K562 (cell line): Measurements from ENCODE around the gene PICK1. TPM values are rescaled to one million over a fixed set of nuclear protein-coding genes. Genes with fewer than 3 reads are reported as not detected.

Source experiments
- ATAC-seq: fragments of 200-7000 bp; cut with Tn5 transposase; 3 replicates; pipeline ENCODE4 v1.9.1; 2020; ENCODE audit warnings: moderate library complexity
- BruUV-seq: library from RNA; stranded (reverse); fragments of 400-500 nt; replicated peaks from 2 replicates; lab custom pipeline; 2021; lab: Mats Ljungman, UMichigan
- CTCF ChIA-PET: fragments of 300-600 bp; formaldehyde crosslinking; extraction: SDS; loops from one replicate; lab custom pipeline; 2021; ENCODE audit warnings: low intra/inter-chr PET ratio; lab: Yijun Ruan, JAX
- POLR2A ChIA-PET: fragments of 300-600, 350-650 bp; sonication (Branson Sonifier 250); formaldehyde crosslinking; extraction: SDS; loops from one replicate; lab custom pipeline; 2021; ENCODE audit warnings: antibody characterized with exemption, inconsistent platforms; lab: Yijun Ruan, JAX
- DNase-seq, 4 experiments: peaks; one replicate each; pipeline versions ENCODE4 v3.0.0 to v3.0.0-alpha.2; 2011 to 2018; ENCODE audit warnings: low spot score in 3 of 4, mixed read lengths in 3 of 4; ENCODE audit errors: extremely low read depth in 1 of 4
- FAIRE-seq: peaks from 2 replicates; lab custom pipeline; 2011; peaks lifted over from hg19 to GRCh38; lab: Jason Lieb, UNC
- H2AFZ ChIP-seq: 2 replicates; pipeline ENCODE4 v1.6.0; 2011; ENCODE audit warnings: low read depth, low read length, control low read depth, inconsistent platforms
- H3K27ac ChIP-seq: fragments of 200-600 bp; 3 replicates; pipeline ENCODE4 v1.8.0; 2011; ENCODE audit warnings: low read depth, mild to moderate bottlenecking, control low read depth, inconsistent platforms, low read length, moderate library complexity, mixed read lengths; ENCODE audit errors: extremely low read depth
- H3K27me3 ChIP-seq, 2 experiments: fragments of 300-600 bp in 1 of 2; 2 replicates in 1 of 2; 3 replicates in 1 of 2; pipeline versions ENCODE4 v1.6.0 to v1.8.0; 2011; ENCODE audit warnings: inconsistent platforms in 2 of 2, low read length in 2 of 2, mild to moderate bottlenecking in 1 of 2, mixed read lengths in 1 of 2, moderate library complexity in 1 of 2; ENCODE audit not compliant: control insufficient read depth in 2 of 2, insufficient read depth in 2 of 2
- H3K36me3 ChIP-seq: fragments of 300-600 bp; 3 replicates; pipeline ENCODE4 v1.8.0; 2011; ENCODE audit warnings: mild to moderate bottlenecking, low read length, inconsistent platforms; ENCODE audit not compliant: control insufficient read depth, insufficient read depth
- H3K4me1 ChIP-seq, 2 experiments: fragments of 200-600 bp in 1 of 2; replicated peaks in 1 of 2; 2 replicates in 1 of 2; 3 replicates in 1 of 2; pipeline versions ENCODE4 v1.5.1 to v1.8.0; 2011; ENCODE audit warnings: inconsistent platforms in 2 of 2, low read length in 2 of 2, mild to moderate bottlenecking in 1 of 2, mixed read lengths in 1 of 2, moderate library complexity in 1 of 2; ENCODE audit not compliant: control insufficient read depth in 2 of 2, insufficient read depth in 2 of 2
- H3K4me2 ChIP-seq: 2 replicates; pipeline ENCODE4 v1.6.1; 2011; ENCODE audit warnings: low read length, control low read depth, inconsistent platforms, mixed read lengths; ENCODE audit not compliant: insufficient read depth
- H3K4me3 ChIP-seq: fragments of 200-600 bp; sonication (generic), shearing (Covaris generic); 2 replicates; pipeline ENCODE4 v1.5.1; 2016; ENCODE audit warnings: control low read depth, inconsistent platforms
- H3K79me2 ChIP-seq: fragments of 200-600 bp; 3 replicates; pipeline ENCODE4 v1.8.0; 2011; ENCODE audit warnings: low read length, inconsistent platforms; ENCODE audit not compliant: control insufficient read depth, insufficient read depth
- H3K9ac ChIP-seq, 2 experiments: 2 replicates each; pipeline versions ENCODE4 v1.6.0 to v1.6.1; 2011; ENCODE audit warnings: low read depth in 2 of 2, low read length in 2 of 2, control low read depth in 1 of 2, inconsistent platforms in 1 of 2, mild to moderate bottlenecking in 1 of 2, mixed read lengths in 1 of 2; ENCODE audit not compliant: insufficient read depth in 1 of 2
- H3K9me1 ChIP-seq: one replicate; pipeline ENCODE4 v1.6.0; 2011; ENCODE audit warnings: inconsistent platforms, mild to moderate bottlenecking, low read length, moderate library complexity; ENCODE audit not compliant: control insufficient read depth, insufficient read depth
- H3K9me3 ChIP-seq: replicated peaks from 2 replicates; pipeline ENCODE4 v1.5.1; 2011; ENCODE audit warnings: low read depth, low read length, inconsistent platforms; ENCODE audit not compliant: control insufficient read depth, insufficient read depth
- H4K20me1 ChIP-seq: replicated peaks from 2 replicates; pipeline ENCODE4 v1.6.1; 2011; ENCODE audit warnings: low read length, inconsistent platforms, mixed read lengths; ENCODE audit not compliant: control insufficient read depth, insufficient read depth
- CGGBP1 ChIP-seq: fragments of 250-450 bp; sonication (Bioruptor Pico); IDR thresholded peaks from 2 replicates; pipeline ENCODE4 v1.9.0; 2021; ENCODE audit warnings: mild to moderate bottlenecking
- GMEB1 ChIP-seq: fragments of 250-450 bp; sonication (Bioruptor Pico); IDR thresholded peaks from 2 replicates; pipeline ENCODE4 v1.4.0; 2020; ENCODE audit warnings: mild to moderate bottlenecking
- HMGN3 ChIP-seq: IDR thresholded peaks from 2 replicates; pipeline ENCODE4 v1.6.1; 2011; ENCODE audit warnings: borderline replicate concordance, low read depth, mild to moderate bottlenecking, mixed read lengths, low read length; ENCODE audit not compliant: insufficient read length; ENCODE audit errors: extremely low read depth
- HNRNPLL ChIP-seq: fragments of 200-400 bp; formaldehyde crosslinking; IDR thresholded peaks from 2 replicates; pipeline ENCODE4 v1.6.1; 2017; ENCODE audit warnings: low read length, low read depth, mild to moderate bottlenecking; ENCODE audit not compliant: poor library complexity, severe bottlenecking
- MXD1 ChIP-seq: fragments of 250-450 bp; sonication (Bioruptor Pico); IDR thresholded peaks from 2 replicates; pipeline ENCODE4 v1.8.0; 2021; ENCODE audit warnings: borderline replicate concordance, mild to moderate bottlenecking, moderate library complexity; ENCODE audit not compliant: poor library complexity, severe bottlenecking
- NCOA4 ChIP-seq: fragments of 450-650 bp; IDR thresholded peaks from 2 replicates; pipeline ENCODE4 v1.6.1; 2018; ENCODE audit warnings: mild to moderate bottlenecking; ENCODE audit not compliant: partially characterized antibody
- NRF1 ChIP-seq, 2 experiments: fragments of 450-650 bp; IDR thresholded peaks in 1 of 2; conservative IDR thresholded peaks in 1 of 2; 2 replicates each; pipeline ENCODE4 v1.6.1; 2014; ENCODE audit warnings: mild to moderate bottlenecking in 2 of 2
- POLR2G ChIP-seq: fragments of 200-400 bp; formaldehyde crosslinking; IDR thresholded peaks from 2 replicates; pipeline ENCODE4 v1.6.1; 2017; ENCODE audit warnings: low read depth, mild to moderate bottlenecking, antibody characterized with exemption, low read length, moderate library complexity
- SFPQ ChIP-seq: fragments of 200-400 bp; formaldehyde crosslinking; IDR thresholded peaks from 2 replicates; pipeline ENCODE4 v1.6.1; 2017; ENCODE audit warnings: mild to moderate bottlenecking, low read depth, low read length, moderate library complexity
- ZNF668 ChIP-seq: fragments of 250-450 bp; sonication (Bioruptor Pico); IDR thresholded peaks from 2 replicates; pipeline ENCODE4 v1.8.0; 2022; ENCODE audit warnings: mild to moderate bottlenecking, inconsistent platforms
- WGBS: fragments of 100-300 bp; shearing (Covaris generic); methylation state at CpG from one replicate; pipeline ENCODE4 v1.1.6; 2016; ENCODE audit warnings: low coverage, mixed read lengths; ENCODE audit not compliant: insufficient coverage; ENCODE audit errors: missing lambda C conversion rate; 5-methylcytosine and 5-hydroxymethylcytosine counted together
- in situ Hi-C: fragments of 300-500 bp; cut with MboI; formaldehyde crosslinking; loops from 4 replicates; pipeline ENCODE4 v1.15.0; 2018; ENCODE audit warnings: inconsistent platforms, mixed read lengths
- intact Hi-C: fragments of 100-400 bp; cut with micrococcal nuclease; formaldehyde crosslinking; loops from 2 replicates; pipeline ENCODE4 v1.14.2; 2022
- polyA plus RNA-seq, 8 experiments: library from polyadenylated mRNA; depleted of rRNA in 4 of 8; stranded (reverse) in 5 of 8; unstranded in 3 of 8; fragments of >200 nt; fragmentation: Nextera tagmentation in 2 of 8; fragmentation: Illumina TruSeq in 1 of 8; extraction: Ambion mirVana in 2 of 8; extraction: Trizol in 1 of 8; gene quantifications; 2 replicates each; pipeline versions ENCODE4 v1.2.1 to v1.2.3, GENCODE V29; 2011 to 2014; ENCODE audit warnings: inconsistent platforms in 1 of 8, missing spikeins in 1 of 8
- total RNA-seq, 7 experiments: library from RNA; depleted of rRNA in 6 of 7; stranded (reverse); fragments of >200 nt in 6 of 7; fragmentation: Illumina TruSeq in 2 of 7; extraction: Trizol in 2 of 7; gene quantifications; 2 replicates each; pipeline versions ENCODE4 v1.2.1 to v1.2.3, GENCODE V29; 2011 to 2021; ENCODE audit warnings: low replicate concordance in 1 of 7

PICK1 gene
- total and polyA plus RNA-seq, 9 of the 15 experiments (the other 6 are each of a cell fraction or from before 2014, with no cell fraction given) = 0.06 to 11.0 (median 7.9) TPM; not detected in 1

GRCh38 chr22:38110863-38111852 is 54.0 kb downstream of the PICK1 start:
- in situ Hi-C loops = no loop called here
- TF ChIP-seq NRF1 (conservative IDR thresholded peaks at IDR 0.05 in 1 of 2, IDR thresholded peaks at IDR 0.05 in 1 of 2) = peak; percentile 16 to 30; a peak in 2 of 4 replicates
- no peak for TF ChIP-seq MXD1 (CRISPR knock-in tag)
- no peak for TF ChIP-seq HNRNPLL
- TF ChIP-seq SFPQ = no peak
- TF ChIP-seq NCOA4 = no peak
- TF ChIP-seq GMEB1 = no peak
- TF ChIP-seq POLR2G = 0 out of 2 replicates have a peak, but pooled peaks have one; percentile 11
- no peak for TF ChIP-seq CGGBP1 (CRISPR knock-in tag)
- no peak for TF ChIP-seq ZNF668 (CRISPR knock-in tag)
- no peak for TF ChIP-seq HMGN3
- Histone ChIP-seq H3K79me2 (no peaks in the 10 kb centered on the region), H3K4me3 (no peak overlapping the region), H3K9me3 (no peaks in the 10 kb centered on the region), H2AFZ (no peak overlapping the region), H3K4me2 (no peak overlapping the region), H3K9me1 (no peaks in the 10 kb centered on the region), H3K36me3 (no peaks in the 10 kb centered on the region), H3K9ac (peak overlapping the region in 1 of 2 experiments; percentile 43; a peak in 1 of 4 replicates), H3K27ac (no peak overlapping the region), H4K20me1 (no peaks in the 10 kb centered on the region), H3K4me1 (peaks cover 0 to 42% of the 10 kb centered on the region in 2 experiments; a peak in 2 of 5 replicates), H3K27me3 (no peaks in the 10 kb centered on the region)
- DNase-seq (peak in 3 of 4 experiments; percentile 29 to 47 (median 43)), ATAC-seq (peak; percentile 68), FAIRE-seq (no peak)
- ChIA-PET CTCF (no interaction called here), POLR2A (interaction anchor here (0.6 to 1.0 kb wide), 3 partner anchors 112 to 782 kb away, joined by 3 to 4 read pairs (median 3); no protein-coding TSS in a partner anchor)
- WGBS = 50% methylated on average over 16 of the region's 30 CpGs
- BruUV-seq = no TSS peak
- intact Hi-C loops = loop anchor here (10.0 kb wide), 1 partner anchor 94 kb away; the partner anchor contains the start of gene MAFF
